ENCODE data around the gene PCGF2. TPM values are rescaled to one million over a fixed set of nuclear protein-coding genes. Genes with fewer than 3 reads are reported as not detected.
A peak's percentile ranks its signal among the peaks of the same experiment; 100 is the strongest.

The PCGF2 gene
- total and polyA plus RNA-seq, 2 of the 8 experiments (the other 6 are each of a cell fraction or from before 2014, with no cell fraction given): 42.1 to 93.3 TPM

- Histone ChIP-seq H2BK120ac (replicated peaks; ENCODE audit: low read depth, low read length) (no peak overlapping the region), H2BK12ac (ENCODE audit: low read depth, low read length) (no peak overlapping the region), H3K4me2 (ENCODE audit: insufficient read depth in 1 of 2, low read depth in 2 of 2, low read length in 2 of 2) (peak overlapping the region in 1 of 2 experiments; percentile 84; a peak in 1 of 4 replicates), H3K9me3 (ENCODE audit: insufficient read depth in 2 of 2, low read depth in 1 of 2, low read length in 1 of 2) (no peaks in the 10 kb centered on the region), H3K4ac (replicated peaks; ENCODE audit: insufficient read length, low read depth, low read length) (no peak overlapping the region), H3K23me2 (ENCODE audit: low read depth, low read length) (peaks cover 4% of the 10 kb centered on the region), H3K4me1 (replicated peaks in 1 of 4; ENCODE audit: control insufficient read depth in 3 of 4, insufficient read depth in 4 of 4, low read length in 3 of 4) (peaks cover 5 to 8% (median 5%) of the 10 kb centered on the region in 4 experiments; a peak in 4 of 7 replicates), H3K27me3 (replicated peaks in 1 of 4; ENCODE audit: control insufficient read depth in 3 of 4, extremely low read depth in 1 of 4, insufficient read depth in 3 of 4, low read length in 3 of 4) (no peaks in the 10 kb centered on the region), H2AK5ac (ENCODE audit: low read depth, low read length) (no peak overlapping the region), H2AFZ (ENCODE audit: low read length) (no peak overlapping the region), H2BK20ac (ENCODE audit: low read length) (no peak overlapping the region), H3K23ac (ENCODE audit: insufficient read length) (no peak overlapping the region), H2BK5ac (ENCODE audit: low read depth, low read length) (no peak overlapping the region; the same call in 1 of the 2 replicates), H3K79me2 (ENCODE audit: control insufficient read depth in 1 of 2, insufficient read depth in 2 of 2, low read length in 2 of 2) (peaks cover 16 to 60% of the 10 kb centered on the region in 2 experiments), H3K27ac (ENCODE audit: low read depth, low read length) (no peak overlapping the region), H3K4me3 (ENCODE audit: extremely low read depth in 1 of 4, insufficient read depth in 2 of 4, low read depth in 3 of 4, low read length in 4 of 4) (no peak overlapping the region), H4K5ac (ENCODE audit: insufficient read length, low read depth, low read length) (no peak overlapping the region), H3K18ac (ENCODE audit: extremely low read depth, low read length) (no peak overlapping the region), H2BK15ac (ENCODE audit: low read length) (no peak overlapping the region), H3K36me3 (ENCODE audit: control insufficient read depth in 2 of 4, insufficient read depth in 4 of 4, low read length in 3 of 4) (peaks cover 0 to 6% (median 4%) of the 10 kb centered on the region in 4 experiments; a peak in 5 of 8 replicates), H3K9ac (replicated peaks in 1 of 4; ENCODE audit: extremely low read depth in 1 of 4, low read depth in 3 of 4, low read length in 3 of 4) (no peak overlapping the region), H4K91ac (replicated peaks; ENCODE audit: insufficient read length, low read length) (no peak overlapping the region), H3K79me1 (ENCODE audit: low read depth, low read length) (peaks cover 31% of the 10 kb centered on the region), H3K14ac (ENCODE audit: insufficient read length) (no peak overlapping the region), H3K56ac (replicated peaks; ENCODE audit: insufficient read length, low read depth, low read length) (no peak overlapping the region), H4K20me1 (replicated peaks in 1 of 2; ENCODE audit: control insufficient read depth in 1 of 2, insufficient read depth in 2 of 2, low read length in 2 of 2) (peaks cover 4 to 20% of the 10 kb centered on the region in 2 experiments), H4K8ac (ENCODE audit: extremely low read depth, insufficient read depth, low read length) (no peak overlapping the region)
- CTCF ChIA-PET (ENCODE audit: partially characterized antibody): no interaction called here
- POLR2A ChIA-PET (ENCODE audit: partially characterized antibody): interaction anchor here (0.9 to 1.6 kb wide), 4 partner anchors 8 to 65 kb away, joined by 3 to 6 read pairs (median 4); no protein-coding TSS in a partner anchor
- no peak for DNase-seq (ENCODE audit: low read depth in 1 of 2, low spot score in 2 of 2)
- WGBS, 2 experiments (ENCODE audit: extremely low coverage in 1 of 2, insufficient coverage in 1 of 2, insufficient read length in 1 of 2, insufficient replicate concordance in 2 of 2, low coverage in 1 of 2, low lambda C conversion rate in 2 of 2, missing lambda C conversion rate in 1 of 2): 95% methylated on average over 5 of the region's 5 CpGs; no CpG with 5 or more reads in 1 of the 2 experiments
- no peak for FAIRE-seq
- no peak for TF ChIP-seq RBBP5 (IDR thresholded peaks at IDR 0.05; ENCODE audit: borderline replicate concordance, low read depth, low read length)
- TF ChIP-seq SIN3A (conservative IDR thresholded peaks at IDR 0.05 in 1 of 2, IDR thresholded peaks at IDR 0.05 in 1 of 2; ENCODE audit: low read depth in 1 of 2, low read length in 2 of 2): no peak
- TF ChIP-seq SAP30 (IDR thresholded peaks at IDR 0.05; ENCODE audit: insufficient read depth, insufficient replicate concordance, low read length): no peak
- TF ChIP-seq BACH1 (IDR thresholded peaks at IDR 0.05; ENCODE audit: low read length): no peak
- TF ChIP-seq CEBPB (IDR thresholded peaks at IDR 0.05; ENCODE audit: low read depth, low read length): no peak
- no peak for TF ChIP-seq E2F6 (IDR thresholded peaks at IDR 0.05)
- no peak for TF ChIP-seq SIX5 (IDR thresholded peaks at IDR 0.05; ENCODE audit: low read depth, low read length)
- TF ChIP-seq SIRT6 (IDR thresholded peaks at IDR 0.05; ENCODE audit: low read length): no peak
- no peak for TF ChIP-seq USF2 (IDR thresholded peaks at IDR 0.05; ENCODE audit: low read length)
- no peak for TF ChIP-seq NANOG (IDR thresholded peaks at IDR 0.05; ENCODE audit: insufficient read depth, low read depth, low read length, poor library complexity, severe bottlenecking)
Measured at GRCh38 chr17:38796451-38797157, 48.5 kb upstream of the PCGF2 start.
